Breast epithelium (tissue), 4 donors: Measurements from ENCODE around the gene PRKN. TPM values are rescaled to one million over a fixed set of nuclear protein-coding genes. Genes with fewer than 3 reads are reported as not detected.

Experiments
- DNase-seq, 2 donors: peaks; one replicate each; pipeline ENCODE4 v3.0.0-alpha.2; 2019; ENCODE audit warnings: low spot score in 2 of 2
- H3K27ac ChIP-seq, 2 donors: fragments of 200-600 bp; sonication (generic) in 1 of 2; one replicate each; pipeline ENCODE4 v1.5.1; 2016 to 2019; ENCODE audit warnings: mild to moderate bottlenecking in 1 of 2
- H3K27me3 ChIP-seq, 2 donors: fragments of 200-600 bp; sonication (generic) in 1 of 2; one replicate each; pipeline versions ENCODE4 v1.5.1 to v1.6.0; 2017 to 2019; ENCODE audit warnings: control low read depth in 1 of 2, mild to moderate bottlenecking in 1 of 2
- H3K36me3 ChIP-seq: fragments of 200-600 bp; one replicate; pipeline ENCODE4 v1.5.1; 2019
- H3K4me1 ChIP-seq, 2 donors: fragments of 200-600 bp; sonication (generic); one replicate each; pipeline ENCODE4 v1.5.1; 2016 to 2019; ENCODE audit warnings: control low read depth in 1 of 2
- H3K4me3 ChIP-seq, 3 donors: fragments of 200-600 bp; sonication (generic); 1 replicate in 2 of 3; 2 replicates in 1 of 3; pipeline ENCODE4 v1.5.1; 2016 to 2019; ENCODE audit warnings: mild to moderate bottlenecking in 3 of 3, moderate library complexity in 2 of 3
- H3K9me3 ChIP-seq, 2 donors: fragments of 200-600 bp; sonication (generic) in 1 of 2; one replicate each; pipeline ENCODE4 v1.5.1; 2016 to 2019; ENCODE audit warnings: control low read depth in 1 of 2
- POLR2A ChIP-seq: fragments of 450-650 bp; IDR thresholded peaks from one replicate; pipeline ENCODE4 v1.6.1; 2016; ENCODE audit warnings: antibody characterized with exemption, mild to moderate bottlenecking, moderate library complexity
- POLR2AphosphoS5 ChIP-seq, 3 donors: sonication (generic); formaldehyde crosslinking; IDR thresholded peaks; one replicate each; pipeline ENCODE4 v1.6.1; 2017; ENCODE audit warnings: antibody characterized with exemption in 3 of 3
- intact Hi-C: fragments of 100-400 bp; cut with DNase I; formaldehyde crosslinking; loops from one replicate; pipeline ENCODE4 v1.15.1; 2023; ENCODE audit warnings: low total_unique reads
- total RNA-seq, 3 donors: library from RNA; depleted of rRNA; stranded (reverse); fragments of >200 nt; gene quantifications; one replicate each; pipeline ENCODE4 v1.1.0, GENCODE V29; 2016
- TF ChIP-seq, protein P1 (sequence below), 3 donors: fragments of 450-650 bp; IDR thresholded peaks; one replicate each; pipeline ENCODE4 v1.5.1; 2016 to 2017; ENCODE audit warnings: antibody characterized with exemption in 3 of 3, mild to moderate bottlenecking in 3 of 3, moderate library complexity in 3 of 3

The PRKN gene
- total RNA-seq, 3 donors from 2014 or later = 7.2 to 19.0 (median 11.2) TPM

DNA sequence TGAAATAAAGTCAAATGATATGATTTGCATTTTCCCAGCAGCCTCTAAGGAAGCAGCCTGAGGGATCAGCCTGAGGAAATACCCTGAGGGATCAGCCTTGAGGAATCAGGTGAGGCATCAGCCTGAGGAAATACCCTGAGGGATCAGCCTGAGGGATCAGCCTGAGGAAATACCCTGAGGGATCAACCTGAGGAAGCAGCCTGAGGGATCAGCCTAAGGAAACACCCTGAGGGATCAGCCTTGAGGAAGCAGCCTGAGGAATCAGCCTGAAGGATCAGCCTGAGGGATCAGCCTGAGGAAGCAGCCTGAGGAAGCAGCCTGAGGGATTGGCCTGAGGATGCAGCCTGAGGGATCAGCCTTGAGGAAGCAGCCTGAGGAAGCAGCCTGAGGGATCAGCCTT, 784.0 kb downstream of the PRKN start:
- Histone ChIP-seq H3K27ac (no peak overlapping the region), H3K27me3 (no peaks in the 10 kb centered on the region), H3K4me1 (no peaks in the 10 kb centered on the region), H3K9me3 (no peaks in the 10 kb centered on the region), H3K36me3 (no peaks in the 10 kb centered on the region), H3K4me3 (no peak overlapping the region)
- TF ChIP-seq POLR2AphosphoS5 (IDR thresholded peaks at IDR 0.05) = no peak
- TF ChIP-seq POLR2A = no peak
- TF ChIP-seq, protein P1, sequence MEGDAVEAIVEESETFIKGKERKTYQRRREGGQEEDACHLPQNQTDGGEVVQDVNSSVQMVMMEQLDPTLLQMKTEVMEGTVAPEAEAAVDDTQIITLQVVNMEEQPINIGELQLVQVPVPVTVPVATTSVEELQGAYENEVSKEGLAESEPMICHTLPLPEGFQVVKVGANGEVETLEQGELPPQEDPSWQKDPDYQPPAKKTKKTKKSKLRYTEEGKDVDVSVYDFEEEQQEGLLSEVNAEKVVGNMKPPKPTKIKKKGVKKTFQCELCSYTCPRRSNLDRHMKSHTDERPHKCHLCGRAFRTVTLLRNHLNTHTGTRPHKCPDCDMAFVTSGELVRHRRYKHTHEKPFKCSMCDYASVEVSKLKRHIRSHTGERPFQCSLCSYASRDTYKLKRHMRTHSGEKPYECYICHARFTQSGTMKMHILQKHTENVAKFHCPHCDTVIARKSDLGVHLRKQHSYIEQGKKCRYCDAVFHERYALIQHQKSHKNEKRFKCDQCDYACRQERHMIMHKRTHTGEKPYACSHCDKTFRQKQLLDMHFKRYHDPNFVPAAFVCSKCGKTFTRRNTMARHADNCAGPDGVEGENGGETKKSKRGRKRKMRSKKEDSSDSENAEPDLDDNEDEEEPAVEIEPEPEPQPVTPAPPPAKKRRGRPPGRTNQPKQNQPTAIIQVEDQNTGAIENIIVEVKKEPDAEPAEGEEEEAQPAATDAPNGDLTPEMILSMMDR (IDR thresholded peaks at IDR 0.05) = no peak
- DNase-seq = no peak
- intact Hi-C loops = loop anchor here (10.0 kb wide), 1 partner anchor 719 kb away; no protein-coding TSS in a partner anchor

DNA sequence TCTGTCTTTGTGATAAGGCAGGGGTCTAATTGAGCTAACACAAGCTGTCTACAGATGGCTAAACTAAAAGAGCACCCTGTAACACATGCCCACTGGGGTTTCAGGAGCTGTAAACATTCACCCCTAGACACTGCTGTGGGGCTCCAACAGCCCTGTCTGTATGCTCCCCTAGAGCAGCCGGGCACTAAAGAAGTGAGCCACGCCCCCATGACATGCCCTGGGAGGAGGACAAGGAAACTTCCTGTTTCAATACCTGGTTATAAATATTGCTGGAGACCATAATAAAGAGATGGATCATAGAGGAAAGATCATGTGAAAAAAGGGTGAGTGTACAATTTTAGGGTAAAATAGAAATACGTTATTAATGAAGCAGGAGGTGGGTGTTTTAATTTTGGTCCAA, 786.0 kb downstream of the PRKN start:
- Histone ChIP-seq H3K27ac (no peak overlapping the region), H3K4me3 (no peak overlapping the region), H3K4me1 (no peaks in the 10 kb centered on the region), H3K27me3 (no peaks in the 10 kb centered on the region), H3K36me3 (no peaks in the 10 kb centered on the region), H3K9me3 (peaks cover 0 to 2% of the 10 kb centered on the region in 2 donors)
- no peak for DNase-seq
- intact Hi-C loops = loop anchor here (10.0 kb wide), 1 partner anchor 717 kb away; no protein-coding TSS in a partner anchor
- TF ChIP-seq, protein P1 (IDR thresholded peaks at IDR 0.05) = no peak
- no peak for TF ChIP-seq POLR2A
- TF ChIP-seq POLR2AphosphoS5 (IDR thresholded peaks at IDR 0.05) = no peak

DNA sequence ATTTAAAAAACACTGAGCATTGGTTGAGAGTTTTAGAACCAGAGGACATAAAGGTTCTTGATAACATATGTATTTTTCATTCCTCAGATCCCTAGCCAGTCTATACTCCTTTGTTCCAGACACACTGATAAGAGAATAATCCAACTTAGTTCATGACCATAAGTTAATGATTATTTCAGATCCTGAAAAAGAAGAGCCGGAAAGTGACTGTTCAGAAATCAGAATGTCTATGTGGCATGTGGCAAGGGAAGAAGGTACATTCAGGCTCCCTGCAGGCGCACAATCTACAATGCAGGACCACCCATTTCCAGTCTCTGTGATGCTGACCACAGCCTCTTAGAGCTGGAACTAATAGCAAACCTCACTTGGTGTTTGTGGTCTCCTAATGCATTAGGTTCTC, 787.0 kb downstream of the PRKN start:
- Histone ChIP-seq H3K4me1 (no peaks in the 10 kb centered on the region), H3K27me3 (no peaks in the 10 kb centered on the region), H3K27ac (no peak overlapping the region), H3K36me3 (no peaks in the 10 kb centered on the region), H3K9me3 (peaks cover 0 to 9% of the 10 kb centered on the region in 2 donors), H3K4me3 (no peak overlapping the region)
- intact Hi-C loops = loop anchor here (10.0 kb wide), 1 partner anchor 716 kb away; no protein-coding TSS in a partner anchor
- no peak for DNase-seq
- TF ChIP-seq POLR2AphosphoS5 (IDR thresholded peaks at IDR 0.05) = no peak
- TF ChIP-seq, protein P1 (IDR thresholded peaks at IDR 0.05) = no peak
- TF ChIP-seq POLR2A = no peak

- H3K9me3 ChIP-seq = no peaks in the 10 kb centered on the region
- DNase-seq = no peak
- H3K4me1 ChIP-seq = no peaks in the 10 kb centered on the region
- H3K27me3 ChIP-seq = no peaks in the 10 kb centered on the region
- H3K36me3 ChIP-seq = no peaks in the 10 kb centered on the region
- TF ChIP-seq, protein P1 (IDR thresholded peaks at IDR 0.05) = no peak
- no peak for TF ChIP-seq POLR2AphosphoS5 (IDR thresholded peaks at IDR 0.05)
- H3K27ac ChIP-seq = no peak overlapping the region
- H3K4me3 ChIP-seq = no peak overlapping the region
- intact Hi-C loops = no loop called here
Measured at GRCh38 chr6:161926324-161926723, 801.2 kb downstream of the PRKN start.

DNA sequence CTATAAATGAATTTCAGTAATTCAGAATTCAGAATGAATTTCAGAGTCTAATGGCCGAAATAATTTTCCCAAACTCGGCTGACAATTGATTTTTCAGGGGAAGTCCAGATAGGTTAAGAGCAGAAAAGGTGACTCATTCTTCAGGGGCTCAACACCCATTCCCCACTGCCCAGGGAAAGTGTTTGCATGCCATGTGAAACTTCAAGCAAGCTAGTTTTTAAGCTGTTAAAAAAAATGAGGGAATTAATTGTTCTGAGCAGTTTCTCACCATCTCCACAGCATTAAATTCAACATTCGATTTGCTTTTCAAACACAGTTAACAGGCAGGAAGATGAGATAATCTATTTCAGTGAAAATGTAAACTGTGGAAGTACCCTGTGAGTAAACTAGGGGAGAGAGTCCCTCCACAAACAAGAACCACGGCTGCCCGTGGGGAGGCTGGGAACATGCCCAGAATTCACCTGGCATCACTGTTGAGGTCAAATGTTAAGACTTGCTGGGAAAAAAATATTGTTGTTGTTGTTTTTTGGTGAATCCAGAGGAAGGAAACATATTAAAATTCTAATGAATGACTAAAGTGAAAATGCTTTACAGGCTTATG, 803.0 kb downstream of the PRKN start:
- H3K4me1 ChIP-seq = no peaks in the 10 kb centered on the region
- no peaks in the 10 kb centered on the region for H3K27me3 ChIP-seq
- H3K4me3 ChIP-seq = no peak overlapping the region
- no peaks in the 10 kb centered on the region for H3K9me3 ChIP-seq
- no peaks in the 10 kb centered on the region for H3K36me3 ChIP-seq
- no peak for DNase-seq
- no peak overlapping the region for H3K27ac ChIP-seq
- TF ChIP-seq POLR2AphosphoS5 (IDR thresholded peaks at IDR 0.05) (no peak), POLR2A (no peak)
- TF ChIP-seq, protein P1 (IDR thresholded peaks at IDR 0.05) = no peak
- intact Hi-C loops = no loop called here
